Activated CD8-positive, alpha-beta memory T cell treated with anti-CD3 and anti-CD28 coated beads for 1 hour (primary cell): ENCODE data around the gene ARHGEF16.
A peak's percentile ranks its signal among the peaks of the same experiment; 100 is the strongest.

Experiments
- DNase-seq, 2 donors: peaks; one replicate each; pipeline ENCODE4 v3.0.0-alpha.2; 2020; ENCODE audit warnings: low read depth in 1 of 2; ENCODE audit errors: extremely low read depth in 1 of 2

ARHGEF16 gene

DNA sequence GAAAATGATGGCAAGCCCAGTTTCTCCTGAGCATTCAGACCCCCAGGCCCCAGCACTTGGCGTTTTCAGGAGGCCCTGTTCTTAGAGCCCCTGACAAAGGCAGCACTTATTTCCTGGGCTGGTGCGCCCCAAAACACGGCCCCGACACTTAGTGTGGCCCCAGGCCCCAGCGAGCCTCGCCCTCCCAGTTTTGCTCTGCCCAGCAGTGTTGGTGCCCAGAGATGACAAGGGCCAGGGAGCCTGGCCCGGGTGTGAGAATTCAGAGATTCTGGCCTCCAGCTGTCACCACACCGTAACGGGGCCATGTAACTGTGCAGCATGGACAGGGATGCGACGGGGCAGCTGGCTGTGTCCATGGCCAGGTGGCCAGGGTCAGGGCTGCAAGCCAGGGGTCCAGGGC, 18.0 kb upstream of the ARHGEF16 start:
- DNase-seq: no peak

DNA sequence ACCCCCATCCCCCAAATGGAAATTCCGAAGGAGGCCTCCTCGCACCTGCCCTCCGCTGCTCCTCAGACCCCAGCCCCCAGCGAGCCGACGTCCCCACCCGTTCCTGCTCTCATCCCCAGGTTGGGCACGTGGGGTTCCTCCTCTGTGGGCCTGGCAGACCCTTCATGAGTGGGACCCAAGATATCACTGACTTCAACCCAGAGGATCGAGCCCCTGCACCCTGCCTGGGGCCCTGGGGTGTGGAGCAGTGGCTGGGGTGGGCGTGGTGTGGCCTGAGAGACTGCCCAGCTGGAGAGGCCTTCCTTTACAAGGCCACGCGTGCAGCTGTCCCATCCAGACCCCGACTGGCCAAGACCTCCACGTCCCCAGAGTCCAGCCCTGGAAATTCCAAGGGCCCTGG, 17.6 kb upstream of the ARHGEF16 start:
- DNase-seq: no peak

DNA sequence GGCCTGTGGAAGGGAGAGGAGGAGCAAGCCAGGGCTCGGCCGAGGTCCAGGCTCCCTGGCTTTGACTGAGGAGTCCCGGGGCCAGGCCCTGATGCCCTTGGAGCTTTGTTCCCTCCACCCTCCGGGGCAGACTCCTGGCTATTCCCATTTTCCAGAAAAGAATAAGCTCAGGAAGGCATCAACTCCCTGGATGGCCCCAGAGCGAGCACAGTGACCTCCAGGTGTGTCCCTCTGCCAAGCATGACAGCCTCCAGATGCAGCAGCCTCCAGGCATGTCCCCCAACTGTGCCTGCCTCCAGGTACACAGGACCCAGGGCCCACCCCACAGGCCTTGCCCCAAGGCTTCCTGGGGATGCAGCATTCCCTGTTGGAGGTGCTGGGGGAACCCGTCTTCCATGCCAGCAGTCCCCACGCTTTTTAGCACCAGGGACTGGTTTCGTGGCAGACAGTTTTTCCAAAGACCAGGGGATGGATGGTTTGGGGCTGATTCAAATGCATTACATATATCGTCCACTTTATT, 15.7 kb upstream of the ARHGEF16 start:
- no peak for DNase-seq

DNA sequence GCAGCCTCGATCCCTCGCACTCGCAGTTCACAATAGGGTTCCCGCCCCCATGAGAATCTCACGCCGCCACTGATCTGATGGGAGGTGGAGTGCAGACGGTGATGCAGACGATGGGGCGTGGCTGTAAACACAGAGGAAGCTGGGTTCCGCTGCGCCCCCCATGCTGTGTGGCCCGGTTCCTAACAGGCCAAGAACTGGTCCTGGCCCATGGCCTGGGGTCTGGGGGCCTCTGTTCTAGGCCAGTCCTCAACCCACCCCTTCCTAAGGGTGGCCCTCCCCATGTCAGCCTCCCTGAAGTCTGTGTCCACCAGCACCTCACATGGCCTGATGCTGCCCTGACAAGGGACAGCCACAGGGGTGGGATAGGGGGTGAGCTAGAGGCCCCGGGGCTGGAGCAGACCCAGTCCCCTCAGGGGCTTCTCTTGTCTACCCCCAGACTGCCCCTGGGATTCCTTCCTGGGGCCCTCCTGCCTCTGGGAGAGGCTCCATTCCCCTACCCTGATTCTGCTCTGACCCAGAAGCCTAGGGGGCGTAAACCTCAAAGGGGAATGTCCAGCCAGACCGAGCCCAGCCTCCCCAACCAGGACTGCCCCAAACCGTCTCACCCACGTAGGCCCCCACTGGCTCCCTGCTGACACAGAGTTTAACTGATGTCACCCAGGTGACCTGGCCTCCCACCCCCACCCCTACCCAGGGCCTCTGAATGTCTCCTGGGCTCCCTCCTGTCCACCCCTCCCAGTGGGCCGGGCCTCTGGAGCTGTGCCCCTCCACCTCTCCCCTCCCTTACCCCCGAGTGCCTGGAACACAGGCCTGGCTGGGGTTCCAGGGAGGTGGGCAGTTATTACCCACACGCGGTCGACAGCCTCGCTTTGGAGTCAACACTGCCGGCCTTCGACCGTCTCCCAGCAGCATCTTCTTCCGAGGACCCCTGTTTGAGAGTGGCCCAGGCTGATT, 14.8 kb upstream of the ARHGEF16 start:
- no peak for DNase-seq

DNA sequence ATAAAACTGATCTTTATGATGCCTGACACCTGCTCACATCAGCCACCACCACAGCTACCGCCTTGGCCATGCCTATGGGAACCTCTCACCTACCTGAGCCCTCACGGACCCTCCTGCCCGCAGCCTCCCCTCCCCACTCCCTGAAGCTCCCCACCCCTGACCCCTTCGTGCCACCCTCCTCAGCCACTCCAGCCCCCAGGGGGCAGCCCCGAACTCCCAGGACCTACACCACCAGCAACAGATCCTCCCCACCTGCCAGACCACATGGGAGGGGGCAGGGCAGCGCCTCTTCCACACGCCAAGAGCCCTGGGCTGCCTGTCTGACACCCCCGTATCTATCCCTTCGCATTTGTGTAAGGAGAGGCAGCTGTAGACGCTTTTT, 14.2 kb upstream of the ARHGEF16 start:
- no peak for DNase-seq

DNA sequence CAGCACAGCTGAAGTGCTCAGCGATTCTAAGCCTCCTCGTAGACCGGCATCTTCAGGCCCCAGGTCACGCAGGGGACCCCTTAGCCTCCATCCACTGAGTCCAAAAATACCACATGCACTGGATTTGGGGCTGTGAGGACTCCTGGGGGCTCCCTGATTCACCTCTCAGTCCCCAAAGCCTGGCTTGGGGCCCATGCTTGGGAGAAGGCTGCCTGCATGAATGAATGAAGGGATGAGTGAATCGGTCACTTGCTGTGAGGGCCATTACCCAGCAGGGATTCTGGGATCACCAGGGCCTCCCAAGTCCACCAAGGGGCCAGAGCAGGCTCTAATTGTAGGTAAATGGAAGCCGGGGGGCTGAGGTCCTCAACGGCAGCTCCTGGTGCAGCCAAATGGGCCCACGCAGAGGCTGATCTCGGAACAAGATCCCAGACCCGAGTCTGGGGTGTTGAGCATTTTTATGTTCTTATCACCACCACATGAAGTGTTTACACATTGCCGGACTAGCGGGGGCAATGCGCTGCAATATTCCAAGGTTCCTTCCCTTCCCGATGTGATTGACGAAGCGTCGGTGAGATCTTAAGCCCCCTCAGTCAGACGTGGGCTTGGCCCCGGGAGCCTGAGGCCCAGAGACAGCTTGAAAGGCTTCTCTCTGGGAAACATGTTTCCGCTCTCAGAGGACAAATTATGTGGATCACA, 13.6 kb upstream of the ARHGEF16 start:
- DNase-seq: no peak

DNA sequence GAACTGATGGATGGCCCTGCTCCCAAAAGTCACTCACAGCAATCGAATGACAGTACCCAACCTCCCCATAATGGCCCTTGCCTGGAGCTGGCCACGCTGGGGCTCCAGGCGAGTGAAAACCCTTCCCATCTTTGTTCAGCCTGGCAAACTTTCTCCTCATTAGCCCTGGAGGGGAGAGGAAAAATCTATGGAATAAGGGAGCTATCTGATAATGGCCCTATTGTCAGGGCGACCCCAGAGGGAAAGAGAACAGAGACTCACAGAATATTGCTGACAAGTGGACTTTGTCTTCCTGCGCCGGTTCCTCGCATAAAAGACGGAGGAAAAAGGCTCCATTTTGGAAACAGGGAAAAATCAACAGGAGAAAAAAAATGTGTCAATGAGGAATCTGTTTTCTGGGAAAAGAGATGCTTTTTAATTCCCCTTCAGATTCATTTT, 13.0 kb upstream of the ARHGEF16 start:
- DNase-seq: no peak

DNA sequence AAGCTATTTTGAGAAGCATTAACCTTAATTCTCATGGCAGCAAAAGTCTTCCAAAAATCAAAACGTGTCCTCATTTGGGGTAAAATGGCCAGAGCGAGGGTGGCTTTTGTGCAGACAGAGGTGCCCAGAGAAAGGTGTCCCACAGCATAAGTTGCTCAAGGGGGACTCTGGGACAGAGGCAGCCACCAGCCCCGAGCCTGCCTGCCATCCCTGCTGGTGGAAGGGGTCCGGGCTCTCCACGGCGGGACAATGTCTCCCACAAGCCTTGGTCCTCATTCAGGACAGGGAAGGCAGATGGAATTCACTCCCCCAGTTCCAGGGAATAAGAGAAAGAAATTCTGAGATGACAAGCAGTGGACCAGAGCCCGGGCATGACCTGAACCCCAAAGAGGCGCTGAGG, 12.6 kb upstream of the ARHGEF16 start:
- no peak for DNase-seq

DNA sequence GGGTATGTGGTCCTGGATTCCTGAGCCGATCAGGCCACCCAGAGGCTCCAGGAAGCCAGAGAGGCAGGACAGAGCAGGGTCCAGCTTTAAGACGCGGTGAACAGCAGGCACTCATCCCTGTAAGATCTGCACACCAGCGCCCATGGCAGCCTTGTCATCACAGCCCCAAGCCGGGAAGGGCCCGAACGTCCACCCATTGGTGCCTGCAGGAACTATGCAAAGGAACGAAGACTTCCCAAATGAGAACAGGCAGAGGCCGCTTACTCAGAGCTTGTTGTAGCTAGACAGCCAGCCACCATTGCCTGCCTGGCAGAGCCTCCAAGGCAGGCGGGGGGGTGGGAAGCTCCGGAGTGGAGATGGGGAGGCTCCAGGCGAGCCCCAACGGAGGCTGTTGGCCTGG, 12.1 kb upstream of the ARHGEF16 start:
- no peak for DNase-seq

DNA sequence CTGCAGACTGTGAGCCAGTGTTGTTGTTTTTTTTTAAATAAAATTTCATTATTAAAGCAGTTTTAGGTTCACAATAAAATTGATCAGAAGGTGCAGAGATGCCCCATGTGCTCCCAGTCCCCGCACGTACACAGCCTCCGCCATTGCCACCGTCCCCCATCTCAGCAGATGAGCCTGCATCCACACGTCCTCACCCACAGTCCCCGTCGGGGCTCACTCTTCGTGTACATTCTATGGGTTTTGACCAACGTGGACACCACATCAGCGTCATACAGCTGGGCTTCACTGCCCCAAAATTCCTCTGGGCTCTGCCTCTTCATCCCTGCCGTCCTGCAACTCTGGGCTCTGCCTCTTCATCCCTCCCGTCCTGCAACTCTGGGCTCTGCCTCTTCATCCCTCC, 11.6 kb upstream of the ARHGEF16 start:
- DNase-seq: no peak

DNA sequence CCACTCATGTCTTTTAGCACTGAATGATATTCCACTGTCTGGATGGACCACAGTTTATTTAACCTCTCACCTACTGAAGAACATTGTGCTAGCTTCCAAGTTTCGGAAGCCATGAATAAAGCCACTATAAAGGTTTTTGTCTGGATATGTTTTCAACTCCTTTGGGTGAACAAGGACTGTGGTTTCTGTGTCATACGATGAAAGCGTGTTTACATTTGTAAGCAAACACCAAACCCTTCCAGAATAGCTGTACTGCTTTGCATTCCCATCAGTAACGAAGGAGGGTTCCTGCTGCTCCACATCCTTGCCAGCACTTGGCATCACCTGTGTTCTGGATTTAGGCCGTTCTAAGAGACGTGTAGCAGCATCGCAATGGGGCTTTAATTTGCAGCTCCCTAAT, 10.7 kb upstream of the ARHGEF16 start:
- no peak for DNase-seq

DNA sequence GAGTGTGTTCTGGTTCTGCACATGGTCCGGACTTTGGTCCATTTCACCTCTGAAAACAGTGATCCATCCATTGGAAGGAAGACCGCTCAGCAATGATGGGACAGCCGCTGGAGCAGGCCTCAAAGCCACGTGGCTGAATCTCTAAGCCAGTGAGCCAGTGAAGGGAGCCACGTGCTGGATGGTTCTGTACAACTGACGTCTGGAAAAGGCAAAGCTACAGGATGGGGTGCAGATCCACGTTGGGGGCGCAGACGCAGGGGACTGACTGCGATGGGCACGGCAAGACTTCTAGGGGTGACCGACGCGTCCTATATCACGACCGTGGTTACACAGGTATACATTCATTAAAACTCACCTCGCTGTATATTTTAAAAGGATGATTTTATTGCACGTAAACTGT, 10.2 kb upstream of the ARHGEF16 start:
- no peak for DNase-seq

DNA sequence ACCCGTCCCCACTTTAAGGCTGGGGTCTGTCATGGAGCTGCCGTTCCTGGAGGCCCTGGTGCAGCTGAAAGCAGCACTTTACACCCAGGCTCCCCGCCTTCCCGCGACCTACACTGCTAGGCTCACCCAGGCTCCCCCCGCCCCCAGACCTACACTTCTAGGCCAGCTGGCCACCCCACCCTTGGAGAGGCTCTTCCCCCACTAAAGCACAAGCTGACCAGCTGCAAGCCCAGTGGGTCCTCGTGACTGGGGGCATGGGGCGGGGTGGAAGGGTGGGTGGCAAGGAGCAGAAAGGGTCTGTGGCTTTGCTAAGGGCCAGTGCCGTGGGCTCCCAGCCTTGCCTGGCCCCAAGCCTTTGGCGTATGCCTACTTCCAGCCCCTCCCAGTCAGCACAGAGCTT, 9.7 kb upstream of the ARHGEF16 start:
- no peak for DNase-seq

DNA sequence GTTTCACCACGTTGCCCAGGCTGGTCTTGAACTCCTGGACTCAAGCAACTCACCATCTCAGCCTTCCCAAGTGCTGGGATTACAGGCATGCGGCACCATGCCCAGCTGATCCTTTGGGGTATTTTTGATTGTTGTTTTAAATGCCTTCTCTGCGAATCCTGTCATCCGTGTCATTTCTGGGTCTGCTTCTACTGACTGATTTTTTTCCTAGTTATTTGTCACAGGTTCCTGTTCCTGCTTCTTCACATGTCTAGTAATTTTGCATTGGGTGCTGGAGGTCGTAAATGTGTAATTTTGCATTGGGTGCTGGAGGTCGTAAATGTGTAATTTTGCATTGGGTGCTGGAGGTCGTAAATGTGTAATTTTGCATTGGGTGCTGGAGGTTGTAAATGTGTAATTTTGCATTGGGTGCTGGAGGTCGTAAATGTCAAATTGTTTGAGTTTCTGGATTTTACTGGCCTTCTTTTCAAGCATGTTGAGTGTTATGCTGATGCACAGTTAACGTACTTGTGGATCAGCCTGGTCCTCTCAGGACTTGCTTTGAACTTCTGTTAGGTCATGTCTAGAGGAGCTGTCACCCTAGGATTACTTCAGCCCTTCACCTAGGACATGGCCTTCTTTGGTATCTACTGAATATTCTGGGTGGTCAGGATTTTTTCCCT, 4.1 kb upstream of the ARHGEF16 start:
- no peak for DNase-seq

DNA sequence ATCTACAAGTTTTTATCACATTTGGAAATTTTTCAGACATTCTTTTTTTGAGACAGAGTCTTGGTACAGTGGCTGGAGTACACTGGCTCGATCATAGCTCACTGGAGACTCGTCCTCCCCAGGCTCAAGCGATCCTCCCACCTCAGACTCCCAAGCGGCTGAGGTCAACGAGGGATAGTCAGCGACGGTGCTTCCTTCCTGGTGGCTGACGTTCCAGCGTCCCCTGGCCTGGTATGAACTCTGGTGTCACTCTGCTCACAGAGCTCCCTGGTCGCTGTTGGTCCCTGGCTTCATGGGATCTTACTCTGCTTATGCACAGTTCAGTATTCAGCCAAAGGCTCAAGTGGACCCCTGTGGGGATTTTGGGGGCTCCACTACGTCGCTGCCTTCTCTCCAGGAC, 3.5 kb upstream of the ARHGEF16 start:
- DNase-seq: no peak

DNA sequence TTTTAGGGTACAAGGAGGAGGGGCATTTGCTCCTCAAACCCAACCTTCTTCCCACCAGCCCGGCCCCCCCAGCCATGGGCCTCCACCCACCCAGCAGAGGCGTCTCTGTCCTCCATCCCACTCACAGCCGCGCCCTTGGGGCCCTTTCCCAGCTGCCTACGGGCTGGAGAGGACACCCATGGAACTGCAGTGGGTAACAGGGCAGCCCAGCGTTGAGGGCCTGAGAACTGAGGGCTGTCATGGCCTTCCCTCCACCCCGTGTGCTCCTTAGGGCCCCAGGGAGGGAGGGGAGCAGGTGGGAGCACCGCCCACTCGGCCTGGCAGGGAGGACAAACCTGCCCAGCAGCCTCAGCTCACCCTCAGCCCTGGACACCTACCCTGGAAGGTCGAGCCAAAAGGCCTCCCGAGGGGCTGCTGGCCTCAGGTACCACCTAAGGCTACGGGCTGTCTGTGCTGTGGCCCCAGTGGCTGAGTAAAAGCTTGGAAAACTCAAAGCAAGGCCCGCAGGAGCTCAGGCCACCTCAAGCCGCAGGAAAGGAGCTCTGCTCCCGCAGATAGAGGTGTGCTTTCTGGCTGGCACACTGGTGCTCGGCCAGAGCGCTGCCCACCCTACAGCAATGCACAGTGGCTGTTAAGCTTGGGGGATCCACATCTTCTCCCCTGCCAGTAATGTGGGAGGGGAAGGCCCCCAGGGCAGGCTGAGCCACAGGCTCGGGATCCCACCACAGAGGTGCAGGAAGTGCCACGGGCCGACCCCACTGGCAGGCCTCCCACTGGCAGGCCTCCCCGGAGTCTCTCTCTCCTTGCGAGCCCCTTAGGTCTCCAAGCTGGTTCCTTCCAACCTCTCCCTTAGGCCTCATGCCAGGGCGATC, 2.2 kb upstream of the ARHGEF16 start:
- DNase-seq: no peak

DNA sequence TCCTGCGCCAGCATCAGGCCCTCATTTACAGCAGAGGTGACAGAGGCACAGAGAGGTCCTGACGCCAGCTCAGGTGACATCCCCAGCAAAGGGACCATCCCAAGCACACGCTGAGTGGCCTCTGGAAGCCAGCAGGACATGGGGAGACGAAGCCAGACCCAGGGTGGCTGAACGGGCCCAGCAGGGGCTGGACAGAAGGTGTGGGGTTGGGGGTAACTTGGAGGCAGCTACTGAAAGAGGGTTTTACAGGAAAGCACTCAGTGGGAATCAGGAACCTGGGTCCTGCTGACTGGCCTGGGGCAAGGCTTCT, 1.6 kb upstream of the ARHGEF16 start:
- no peak for DNase-seq

DNA sequence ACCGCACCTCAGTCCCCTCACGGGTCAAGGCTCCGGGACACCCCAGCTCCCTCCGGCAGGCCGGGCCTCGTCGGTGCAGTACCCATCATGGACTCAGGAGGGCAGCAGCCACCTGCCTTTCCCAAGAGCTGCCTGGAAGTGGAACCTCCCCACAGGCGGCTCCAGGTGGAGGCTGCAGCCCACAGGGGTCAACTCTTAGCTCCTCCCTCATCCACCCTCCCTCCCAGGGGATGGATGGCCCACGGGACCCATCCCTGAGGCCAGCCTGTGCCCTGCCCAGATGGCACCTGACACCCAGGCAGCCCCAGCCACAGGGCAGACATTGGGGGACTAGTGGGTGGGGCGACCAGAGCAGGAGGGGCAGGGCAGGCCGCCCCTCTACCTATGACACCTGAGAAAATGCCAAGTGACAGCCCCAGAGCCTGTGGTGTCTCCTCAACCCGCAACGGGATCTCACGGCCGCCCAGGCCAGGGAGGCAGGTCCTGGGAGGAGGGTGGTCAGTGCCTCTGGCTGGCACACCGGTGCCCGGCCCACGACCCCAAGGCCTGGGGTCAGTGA, 1.2 kb upstream of the ARHGEF16 start:
- DNase-seq: peak; percentile 15 to 50

DNA sequence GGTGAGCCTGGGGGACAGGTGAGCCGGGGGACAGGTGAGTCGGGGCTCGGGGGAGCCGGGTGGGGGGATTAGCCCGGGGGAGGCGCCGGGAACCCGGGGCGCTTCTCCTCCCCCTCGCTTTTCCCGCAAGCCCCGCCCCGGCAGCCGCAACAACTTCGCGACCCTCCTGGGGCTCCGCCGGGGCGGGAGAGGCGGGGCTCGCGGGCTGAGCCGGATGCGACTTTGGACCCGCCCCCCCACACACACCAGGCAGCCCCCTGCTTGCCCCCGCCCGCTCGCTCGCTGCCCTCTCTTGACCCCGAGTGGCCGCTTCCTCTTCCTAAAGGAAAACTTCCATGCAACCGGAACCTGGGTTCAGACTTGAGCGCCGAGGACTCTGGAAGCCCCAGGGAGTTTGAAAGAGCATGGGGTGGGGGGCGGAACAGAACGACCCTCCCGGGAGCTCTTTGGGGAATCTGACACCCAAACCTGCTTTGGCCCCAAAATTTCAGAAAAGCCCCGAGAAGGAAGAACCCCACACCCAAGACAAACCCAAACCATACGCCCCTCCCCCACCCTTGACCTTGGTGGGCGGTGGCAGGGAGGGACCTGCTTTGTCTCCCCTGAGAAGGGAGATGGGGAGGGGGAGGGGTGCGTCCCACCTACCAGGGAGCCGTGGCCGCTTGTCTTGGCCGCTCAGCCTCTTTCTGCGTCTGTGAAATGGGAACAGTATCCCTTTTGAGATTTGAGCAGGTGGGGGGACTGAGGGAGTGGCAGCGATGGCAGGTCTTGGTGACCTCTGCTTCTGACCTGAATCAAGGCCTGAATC, 550 bp downstream of the ARHGEF16 start:
- no peak for DNase-seq
